ENCODE results near the gene USP21.

USP21 gene

GRCh38 chr1:161196521-161197451 lies 37.5 kb downstream of the USP21 start:
- DNase-seq, result no peak

DNA sequence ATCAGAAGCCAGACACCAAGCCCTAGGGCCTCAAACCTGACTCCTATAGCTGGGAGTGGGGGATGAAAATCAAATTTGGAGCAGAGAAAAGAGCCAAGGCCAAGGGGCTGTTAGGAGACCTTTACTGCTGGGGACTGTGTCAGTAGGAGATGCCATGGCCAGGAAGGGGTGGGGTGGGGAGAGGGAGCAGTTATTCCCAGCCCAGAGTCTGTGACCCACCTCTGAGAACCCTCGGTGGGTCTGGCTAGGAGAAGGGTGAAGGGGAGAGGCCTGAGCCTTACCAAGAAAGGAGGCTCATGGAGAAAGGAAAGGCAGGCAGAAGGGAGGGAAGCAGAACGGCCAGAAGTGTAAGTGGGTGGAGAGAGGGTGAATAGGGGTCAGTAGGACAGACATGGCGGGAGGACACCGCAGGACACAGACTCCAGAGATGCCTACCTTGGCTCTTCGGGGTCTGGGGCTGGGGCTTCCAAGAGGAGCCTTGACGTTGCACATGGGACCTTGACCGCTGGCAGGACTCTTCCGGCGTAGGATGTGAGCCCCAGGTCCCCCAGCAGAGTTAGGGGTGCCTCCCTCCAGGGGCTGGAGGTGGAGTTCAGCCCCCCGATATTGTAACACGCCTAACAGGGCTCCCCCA lies 38.4 kb downstream of the USP21 start:
- DNase-seq, result no peak

DNA sequence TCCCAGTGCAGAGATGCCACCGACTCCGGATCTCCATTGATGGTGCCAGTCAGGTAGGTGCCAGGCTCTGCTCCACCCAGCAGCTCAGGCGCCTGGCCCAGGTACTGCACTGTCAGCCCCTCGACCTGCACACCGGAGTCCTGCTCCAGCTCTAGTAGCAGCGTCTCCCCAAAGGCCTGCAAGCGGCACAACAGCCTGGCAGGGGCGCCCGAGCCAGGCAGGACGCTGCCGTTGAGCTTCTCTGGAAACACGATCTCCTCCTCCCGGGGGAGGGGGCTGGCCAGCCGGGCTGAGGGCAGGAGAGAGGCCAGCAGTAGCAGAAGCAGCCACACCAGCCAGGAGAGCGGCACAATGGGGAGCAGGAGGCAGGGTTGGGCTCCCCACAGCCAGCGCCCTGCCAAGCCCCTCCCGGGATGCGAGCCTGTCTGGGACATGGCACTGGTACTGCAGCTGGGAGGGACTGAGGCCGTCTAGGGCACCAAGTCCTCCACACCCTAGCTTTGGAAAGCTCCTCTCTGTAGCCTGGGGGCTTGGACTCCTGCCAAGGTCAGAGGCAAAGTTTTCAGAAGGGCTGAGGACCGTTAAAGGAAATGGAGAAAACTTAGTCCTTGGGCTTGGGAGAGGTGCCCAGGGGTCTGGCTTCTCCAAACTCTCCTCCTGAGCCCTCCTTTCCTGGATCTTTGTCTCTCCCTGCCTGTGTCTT lies 39.0 kb downstream of the USP21 start:
- peak; percentile 27 for DNase-seq

- no peak for DNase-seq
Measured at GRCh38 chr1:161198897-161199431, 39.7 kb downstream of the USP21 start, which contains the start of gene ADAMTS4. Gene ADAMTS4 (minus strand): TSS chr1:161199054. CDS start chr1:161198627, 427 bp downstream.

DNA sequence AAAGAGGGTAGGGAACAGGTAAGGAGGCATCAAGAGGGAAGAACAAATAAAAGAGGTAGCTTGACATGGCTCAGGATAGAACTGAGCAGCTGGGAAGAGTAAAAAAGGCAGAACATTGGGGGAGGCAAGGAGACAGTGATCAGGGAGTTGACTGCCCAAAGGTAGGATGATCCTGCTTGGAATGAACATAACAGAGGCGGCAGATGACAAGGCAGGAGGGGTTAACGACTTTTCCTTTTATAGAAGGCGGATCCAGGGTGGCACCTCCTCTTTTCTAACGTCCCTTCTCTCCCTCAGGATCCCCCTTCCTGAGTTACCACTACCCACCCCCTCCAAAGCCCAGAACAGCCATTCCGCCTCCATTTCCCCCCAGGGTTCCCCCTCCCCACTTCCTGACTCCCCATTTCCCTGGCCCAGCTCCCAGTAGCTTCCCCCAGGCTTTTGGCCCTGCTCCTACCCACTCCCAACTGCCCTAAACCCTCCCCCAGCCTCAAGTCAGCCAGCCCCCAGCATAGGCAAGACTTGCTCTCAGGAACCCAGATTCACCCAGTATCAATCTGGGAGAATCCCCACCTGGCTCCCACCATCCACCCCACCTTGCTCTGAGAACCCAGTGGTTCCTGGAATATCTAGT lies 40.3 kb downstream of the USP21 start:
- DNase-seq, result no peak

DNA sequence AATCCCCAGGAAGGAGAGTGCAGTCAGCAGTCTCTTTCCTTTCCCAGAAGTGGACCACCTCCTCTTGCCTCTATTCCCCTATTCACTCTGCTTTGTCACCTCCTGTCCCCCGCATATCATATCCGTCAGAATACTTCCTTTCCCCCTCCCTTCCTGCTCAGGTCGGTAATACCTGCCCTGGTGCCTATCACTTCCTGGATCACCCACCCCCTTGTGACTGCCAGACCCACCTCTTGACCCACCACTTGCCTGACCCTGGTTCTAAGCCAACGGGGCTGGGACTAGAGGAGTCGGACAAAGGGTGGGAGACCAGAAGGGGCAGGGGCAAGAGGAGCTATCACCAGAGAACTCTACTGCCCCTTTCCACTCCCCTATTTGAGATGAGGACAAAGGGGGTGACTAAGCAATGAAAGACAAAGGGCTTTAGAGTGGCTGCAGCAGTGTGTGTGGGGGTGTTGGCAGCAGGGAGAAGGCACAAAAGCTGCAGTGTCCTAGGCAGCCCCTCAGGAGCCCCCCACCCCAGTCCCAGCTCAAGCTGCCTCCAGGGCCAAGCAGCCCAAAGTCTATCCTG lies 41.2 kb downstream of the USP21 start:
- DNase-seq, result no peak

- peak; percentile 36 for DNase-seq
Measured at GRCh38 chr1:161200992-161201835, 41.9 kb downstream of the USP21 start.

GRCh38 chr1:161201836-161202712 lies 42.8 kb downstream of the USP21 start, which contains the start of gene NDUFS2:
Gene NDUFS2 (plus strand): TSS chr1:161202367. CDS start chr1:161202386, 19 bp downstream.
- peak; percentile 100 for DNase-seq

- no peak for DNase-seq
Measured at GRCh38 chr1:161206411-161207140, 47.3 kb downstream of the USP21 start.

- DNase-seq, result no peak
Measured at GRCh38 chr1:161207173-161207572, 47.9 kb downstream of the USP21 start.

DNA sequence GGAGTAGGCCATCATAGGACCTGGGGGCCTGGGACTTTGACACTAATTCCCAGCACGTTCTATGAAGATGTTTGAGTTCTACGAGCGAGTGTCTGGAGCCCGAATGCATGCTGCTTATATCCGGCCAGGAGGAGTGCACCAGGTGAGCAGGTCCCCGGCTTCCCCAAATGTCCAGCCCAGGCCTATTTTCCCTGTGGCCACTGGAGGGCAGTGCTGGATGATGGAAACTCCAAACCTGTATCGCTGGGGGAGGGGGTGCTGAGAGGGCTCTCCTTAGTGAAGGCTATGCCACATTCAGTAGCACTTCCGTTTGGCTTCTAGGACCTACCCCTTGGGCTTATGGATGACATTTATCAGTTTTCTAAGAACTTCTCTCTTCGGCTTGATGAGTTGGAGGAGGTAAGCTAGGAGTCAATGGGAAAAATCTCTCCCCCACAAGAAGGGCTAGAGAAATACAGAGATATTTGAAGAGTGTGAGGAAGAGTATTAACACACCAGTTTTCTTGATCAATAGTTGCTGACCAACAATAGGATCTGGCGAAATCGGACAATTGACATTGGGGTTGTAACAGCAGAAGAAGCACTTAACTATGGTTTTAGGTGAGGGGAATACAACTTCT lies 50.6 kb downstream of the USP21 start:
- DNase-seq, result peak; percentile 94

- DNase-seq, result no peak
Measured at GRCh38 chr1:161214369-161214768, 55.1 kb downstream of the USP21 start.

DNA sequence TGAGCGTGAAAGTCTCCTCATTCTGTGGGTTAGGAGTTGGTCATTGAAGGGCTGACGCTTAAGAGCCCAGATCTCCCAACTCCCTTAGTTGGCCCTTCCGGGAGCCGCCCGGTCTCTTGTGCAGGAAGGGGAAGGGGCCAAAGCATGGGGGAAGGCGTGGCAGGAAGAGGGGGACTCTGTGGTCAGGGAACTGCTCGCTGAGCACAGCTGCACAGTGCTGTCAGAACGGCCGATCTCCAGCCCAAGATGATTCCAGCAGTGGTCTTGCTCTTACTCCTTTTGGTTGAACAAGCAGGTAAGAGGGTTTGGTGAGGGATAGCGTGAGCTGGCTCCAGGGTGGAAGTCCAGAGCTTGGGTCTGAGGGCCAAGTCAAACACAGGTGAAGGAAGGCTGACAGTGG lies 55.8 kb downstream of the USP21 start, which contains the start of gene FCER1G:
Gene FCER1G, plus strand, starts transcription at position 220 of the 400 bp plus-strand sequence. Its CDS starts 27 bp downstream, at position 247.
- DNase-seq, result no peak

All from DMS53 (cell line).